Hematopoietic multipotent progenitor cell treated with erythropoietin and hydrocortisone succinate and interleukin-3 and kit ligand, for 6 days (in vitro differentiated cells): ENCODE results near the gene DTD2.
"Not testable (repeated sequence)": the region's sequence is repeated elsewhere in the genome, so short reads cannot be mapped to it uniquely, and the experiment has no call there.

ENCODE experiments used
- DNase-seq: peaks from one replicate; pipeline ENCODE4 v3.0.0-alpha.2; 2015

The DTD2 gene

DNA sequence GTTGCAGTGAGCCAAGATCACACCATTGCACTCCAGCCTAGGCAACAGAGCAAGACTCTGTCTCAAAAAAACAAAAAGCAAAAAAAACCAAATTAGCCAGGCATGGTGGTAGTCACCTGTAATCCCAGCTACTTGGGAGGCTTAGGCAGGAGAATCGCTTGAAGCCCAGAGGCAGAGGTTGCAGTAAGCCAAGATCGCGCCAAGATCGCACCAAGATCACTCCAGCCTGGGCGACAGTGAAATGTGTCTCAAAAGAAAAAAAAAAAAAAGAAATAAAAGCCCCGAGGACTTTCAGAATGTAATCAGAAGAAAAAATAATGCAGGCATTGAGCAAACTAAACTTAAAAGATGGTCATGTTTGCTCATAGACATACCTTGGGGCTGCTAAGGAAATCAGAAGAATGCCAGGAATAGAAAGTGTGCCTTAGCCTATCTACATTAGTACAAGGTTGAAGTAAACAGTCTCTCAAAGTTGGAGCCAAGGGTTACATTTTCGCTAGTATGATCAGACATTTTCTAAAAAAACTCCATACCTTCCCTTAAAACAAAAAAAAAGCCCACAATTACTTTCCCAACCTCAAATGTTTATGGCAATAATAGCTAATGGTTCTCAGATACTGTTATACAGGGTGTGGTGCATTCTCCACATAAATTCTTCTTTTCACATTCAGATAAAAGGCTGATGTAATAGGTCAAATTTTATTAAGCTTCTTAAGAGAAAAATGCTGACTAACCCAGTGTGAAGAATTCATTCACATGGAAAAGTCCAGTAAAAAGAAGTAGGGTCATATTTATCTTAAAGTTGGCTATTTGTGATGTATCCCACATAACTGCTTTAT is 15.8 kb downstream of the DTD2 start:
- DNase-seq, result peak; percentile 41

DNA sequence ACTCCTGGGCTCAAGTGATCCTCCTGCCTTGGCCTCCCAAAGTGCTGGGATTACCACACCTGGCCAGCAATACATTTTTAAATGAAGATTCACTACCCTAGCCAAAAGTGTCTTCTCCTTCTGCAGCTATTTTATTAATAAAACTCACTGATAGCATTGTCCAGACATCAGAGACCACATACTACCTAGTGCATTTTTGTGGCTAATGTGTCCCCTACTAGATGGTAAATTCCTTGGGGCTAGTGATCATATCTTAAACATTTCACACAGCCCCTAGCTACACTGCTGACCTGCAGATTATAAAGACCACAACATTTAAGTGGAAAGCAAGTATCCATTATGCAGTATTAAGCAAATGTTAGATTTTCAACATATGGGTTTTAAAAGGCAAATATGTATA is 17.0 kb downstream of the DTD2 start:
- no peak for DNase-seq

DNA sequence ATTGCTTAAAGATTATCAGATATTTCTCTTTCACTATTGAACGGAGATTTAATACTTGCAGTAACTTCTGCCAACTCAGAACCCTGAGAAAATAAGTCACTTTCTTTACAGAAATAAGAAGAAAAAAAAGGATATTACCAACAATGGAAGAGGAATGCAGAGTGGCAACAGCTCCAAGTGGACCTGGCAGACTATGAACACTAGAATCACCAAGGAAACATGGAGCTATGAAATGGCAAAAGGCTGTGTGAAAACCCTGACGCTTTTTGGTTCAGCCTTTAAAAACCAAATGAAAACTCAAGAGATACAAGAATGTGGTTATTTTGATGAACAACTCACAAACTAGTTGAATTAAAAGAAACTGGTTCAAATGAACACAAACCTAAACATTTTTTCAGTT is 17.7 kb downstream of the DTD2 start:
- no peak for DNase-seq

GRCh38 chr14:31437045-31437691 is 20.1 kb downstream of the DTD2 start:
- DNase-seq, result not testable (repeated sequence)

GRCh38 chr14:31435276-31435675 is 22.0 kb downstream of the DTD2 start:
- no peak for DNase-seq

GRCh38 chr14:31430634-31431264 is 26.6 kb downstream of the DTD2 start:
- DNase-seq, result no peak

DNA sequence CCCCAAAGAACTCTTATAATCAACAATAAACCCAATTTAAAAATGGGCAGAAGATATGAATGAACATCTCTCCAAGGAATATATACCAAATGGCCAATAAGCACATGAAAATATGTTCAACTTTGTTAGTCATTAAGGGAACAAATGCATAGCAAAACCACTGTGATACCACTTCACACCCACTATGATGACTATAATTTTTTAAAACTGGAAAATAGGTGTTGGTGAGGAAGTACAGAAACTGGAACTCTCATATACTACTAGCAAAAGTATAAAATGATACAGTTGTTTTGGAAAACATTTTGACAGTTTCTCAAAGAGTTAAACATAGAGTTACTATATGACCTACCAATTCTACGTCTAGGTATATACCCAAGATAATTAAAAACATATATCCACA is 27.5 kb downstream of the DTD2 start:
- no peak for DNase-seq

- no peak for DNase-seq
These were observed 29.3 kb downstream of the DTD2 start for GRCh38 chr14:31428011-31428410.

DNA sequence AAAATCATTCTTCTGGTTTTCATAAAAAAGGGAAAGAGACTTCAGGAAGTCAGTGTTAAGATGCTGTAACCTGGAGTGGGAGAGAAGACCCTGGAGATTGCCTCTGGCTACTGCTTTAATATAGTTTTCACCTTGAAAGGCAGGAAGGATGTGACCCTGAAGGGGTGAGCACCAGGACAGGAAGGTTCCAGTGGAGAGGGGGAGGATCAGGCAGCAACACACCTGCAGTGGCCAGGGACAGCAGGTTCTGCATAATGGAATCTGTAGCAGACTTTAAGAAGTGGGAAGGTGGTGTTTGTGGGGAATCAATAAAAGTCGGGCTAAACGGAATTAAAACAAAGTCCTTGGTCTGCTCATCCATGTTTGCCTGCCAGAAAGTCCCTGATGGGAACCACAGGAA is 30.6 kb downstream of the DTD2 start:
- no peak for DNase-seq

DNA sequence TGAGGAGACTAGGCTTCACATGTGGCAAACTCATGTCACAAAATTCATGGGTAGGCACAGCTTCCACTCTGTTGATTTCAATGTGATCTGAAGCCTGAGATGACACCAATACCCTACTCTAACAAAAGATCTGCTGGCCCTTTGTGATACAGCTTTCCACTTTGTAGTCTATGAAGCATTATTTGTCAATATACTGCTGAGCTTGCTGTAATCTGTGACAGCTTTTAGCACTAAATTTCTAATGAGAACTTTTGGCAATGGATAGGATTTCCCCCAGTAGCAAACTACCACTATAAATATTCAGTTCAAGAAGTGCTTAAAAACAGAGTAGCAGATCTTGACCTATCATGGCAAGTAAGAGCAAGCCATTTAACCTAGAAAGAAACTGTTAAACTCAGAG is 31.4 kb downstream of the DTD2 start:
- DNase-seq, result no peak

GRCh38 chr14:31421200-31421599 is 36.1 kb downstream of the DTD2 start:
- no peak for DNase-seq

GRCh38 chr14:31420319-31421111 is 36.8 kb downstream of the DTD2 start, which contains the start of gene HEATR5A:
HEATR5A (minus strand) TSS chr14:31420550; CDS start chr14:31402975, 17,575 bp downstream.
- DNase-seq, result peak; percentile 97

DNA sequence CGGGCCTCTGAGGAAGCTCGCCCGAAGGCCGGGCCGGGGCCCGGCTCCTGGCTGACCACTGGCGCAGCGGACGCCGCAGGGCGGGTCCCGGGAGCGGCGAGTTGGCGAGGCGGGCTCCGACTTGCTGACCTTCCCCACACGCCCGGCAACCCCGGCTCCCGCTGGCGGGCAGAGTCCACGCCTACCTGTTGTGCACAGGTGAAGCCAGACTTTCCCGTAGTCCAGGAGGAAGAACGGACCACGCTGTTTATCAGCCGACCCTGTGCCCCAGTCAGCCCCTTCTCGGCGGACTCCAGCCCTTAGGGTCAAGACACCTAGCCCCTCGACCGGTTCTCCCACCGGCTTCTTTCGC is 37.4 kb downstream of the DTD2 start:
- no peak for DNase-seq

- DNase-seq, result peak; percentile 38
These were observed 37.9 kb downstream of the DTD2 start for GRCh38 chr14:31419179-31419966.

DNA sequence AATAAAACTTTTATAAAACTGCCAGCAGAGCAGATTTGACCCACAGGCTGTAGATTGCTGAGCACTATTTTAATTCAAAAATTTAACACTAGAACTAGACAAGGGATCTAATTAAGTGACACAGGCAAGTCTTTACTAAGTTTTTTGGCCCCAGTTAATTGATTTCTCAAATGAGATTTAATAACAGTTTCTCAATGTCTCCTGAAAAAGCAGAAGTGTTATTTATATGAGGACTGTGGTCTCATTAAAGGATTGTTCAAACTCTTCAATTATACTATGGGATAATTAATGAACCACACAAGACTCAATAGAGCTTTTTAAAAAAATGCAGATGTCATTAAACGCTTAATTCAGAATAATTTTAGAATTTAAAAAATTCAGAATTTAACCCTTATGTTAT is 38.9 kb downstream of the DTD2 start:
- no peak for DNase-seq

GRCh38 chr14:31414190-31414833 is 43.0 kb downstream of the DTD2 start:
- no peak for DNase-seq

DNA sequence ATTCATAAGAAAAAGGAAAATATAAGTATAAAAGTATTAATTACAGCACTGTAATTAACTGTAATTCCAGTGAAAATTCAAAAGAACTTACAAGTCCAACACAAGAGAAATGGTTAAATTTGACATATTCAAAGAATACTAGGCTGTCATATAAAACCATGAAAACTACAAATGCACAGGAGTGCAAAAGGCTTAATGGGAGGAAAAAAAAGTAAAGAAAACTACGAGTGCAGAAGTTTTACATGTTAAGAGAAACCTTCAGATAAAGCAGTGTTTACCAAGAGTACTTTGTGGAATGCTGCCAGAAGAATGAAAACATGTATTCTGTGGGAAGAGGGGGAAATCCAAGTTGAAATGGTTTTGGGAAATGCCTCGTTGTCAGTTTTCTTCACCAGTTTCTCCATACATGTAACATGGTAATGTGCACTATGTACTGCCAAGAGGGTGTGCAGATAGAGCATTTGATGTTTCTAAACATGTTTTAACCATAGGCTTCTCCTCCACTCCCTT is 46.0 kb downstream of the DTD2 start:
- no peak for DNase-seq

DNA sequence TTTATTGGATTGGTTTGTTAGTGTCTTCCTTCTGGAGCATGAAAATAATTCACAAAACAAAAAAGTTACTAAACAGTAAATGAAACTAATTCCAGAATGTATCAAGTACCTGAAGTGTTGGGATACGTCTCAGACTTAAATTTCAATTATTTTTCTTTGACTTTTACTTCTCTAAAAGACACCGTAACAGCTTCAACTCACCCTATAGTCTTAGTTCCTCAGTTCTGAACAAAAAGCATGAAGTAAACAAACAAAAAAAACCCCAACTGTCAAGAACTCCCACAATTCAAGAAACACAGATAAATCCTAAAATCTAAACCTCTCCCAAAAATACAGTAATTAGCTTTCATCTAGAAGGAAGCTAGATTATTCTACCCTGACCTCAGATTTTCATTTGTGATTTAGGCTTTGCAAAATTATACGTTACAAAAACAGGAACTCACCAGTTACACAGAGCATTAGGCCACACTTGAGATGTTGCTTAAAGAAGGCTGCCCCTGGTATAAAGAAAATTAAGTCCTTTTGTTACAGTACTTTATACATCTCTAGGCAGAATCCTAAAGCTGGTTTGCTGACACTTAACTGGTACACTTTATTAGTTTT is 47.2 kb downstream of the DTD2 start:
- peak; percentile 71 for DNase-seq

DNA sequence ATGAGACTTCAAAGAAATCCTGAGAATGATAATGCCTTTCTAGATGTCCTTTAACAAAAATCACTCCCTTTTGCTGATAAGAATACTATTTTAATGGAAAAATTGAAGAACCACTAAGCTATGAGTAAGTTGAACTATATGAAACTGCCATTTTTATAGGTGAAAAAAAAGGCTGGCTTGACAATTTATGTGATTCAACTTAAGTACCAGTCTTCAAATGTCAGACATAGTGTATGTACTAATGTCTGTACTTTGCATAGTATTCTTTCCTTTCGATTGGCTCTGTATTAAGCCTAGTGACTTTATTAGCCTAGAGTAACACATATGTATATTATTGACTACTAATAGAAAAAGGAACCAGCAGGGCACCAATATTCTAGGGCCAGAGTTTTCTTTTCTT is 48.9 kb downstream of the DTD2 start:
- DNase-seq, result no peak

DNA sequence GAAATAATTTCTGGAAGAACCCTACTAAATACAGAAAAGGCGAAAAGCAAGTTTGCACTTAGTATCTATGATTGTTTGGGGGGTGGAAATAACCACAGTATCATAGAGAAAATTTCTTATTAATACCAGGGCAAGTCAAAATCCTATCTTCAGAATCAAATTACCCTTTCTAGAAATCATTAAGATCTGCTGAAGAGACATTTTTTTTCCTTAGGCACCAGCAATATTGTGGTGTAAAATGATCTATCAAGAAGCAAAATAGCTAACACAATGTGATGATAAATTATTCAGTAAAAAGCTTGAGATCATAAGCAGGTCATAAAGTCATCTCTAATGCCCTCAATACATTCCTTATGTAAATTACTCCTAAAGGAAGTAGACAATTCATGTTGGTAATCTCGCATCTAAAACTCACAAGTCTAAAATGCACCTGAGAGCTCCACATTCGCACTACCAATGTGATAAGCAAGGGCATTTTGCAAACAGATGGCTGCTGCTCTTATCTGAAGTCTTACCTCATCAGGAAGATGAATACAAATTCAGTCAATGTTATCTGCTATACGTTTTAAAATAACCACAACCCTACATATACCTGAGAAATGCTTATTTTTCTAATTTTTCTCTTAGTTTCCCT is 51.6 kb downstream of the DTD2 start:
- peak; percentile 36 for DNase-seq

DNA sequence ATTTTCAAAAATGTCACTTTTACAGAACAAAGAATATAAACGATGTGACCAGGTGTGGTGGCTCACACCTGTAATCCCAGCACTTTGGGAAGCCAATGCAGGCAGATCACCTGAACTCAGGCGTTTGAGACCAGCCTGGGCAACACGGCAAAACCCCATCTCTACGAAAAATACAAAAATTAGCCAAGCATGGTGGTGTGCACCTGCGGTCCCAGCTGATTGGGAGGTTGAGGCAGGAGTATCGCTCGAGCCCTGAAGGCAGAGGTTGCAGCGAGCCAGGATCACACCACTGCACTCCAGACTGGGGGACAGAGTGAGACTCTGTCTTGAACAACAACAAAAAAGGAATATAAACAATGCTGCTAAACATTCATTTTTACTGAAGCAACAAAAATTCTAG is 52.2 kb downstream of the DTD2 start:
- no peak for DNase-seq
